ENCODE results near the gene TRERF1. TPM values are rescaled to one million over a fixed set of nuclear protein-coding genes. Genes with fewer than 3 reads are reported as not detected.
"Not testable (repeated sequence)": the region's sequence is repeated elsewhere in the genome, so short reads cannot be mapped to it uniquely, and the experiment has no call there.

The TRERF1 gene
- total RNA-seq, 4 donors from 2014 or later, result 14.7 to 22.0 (median 19.0) TPM

DNA sequence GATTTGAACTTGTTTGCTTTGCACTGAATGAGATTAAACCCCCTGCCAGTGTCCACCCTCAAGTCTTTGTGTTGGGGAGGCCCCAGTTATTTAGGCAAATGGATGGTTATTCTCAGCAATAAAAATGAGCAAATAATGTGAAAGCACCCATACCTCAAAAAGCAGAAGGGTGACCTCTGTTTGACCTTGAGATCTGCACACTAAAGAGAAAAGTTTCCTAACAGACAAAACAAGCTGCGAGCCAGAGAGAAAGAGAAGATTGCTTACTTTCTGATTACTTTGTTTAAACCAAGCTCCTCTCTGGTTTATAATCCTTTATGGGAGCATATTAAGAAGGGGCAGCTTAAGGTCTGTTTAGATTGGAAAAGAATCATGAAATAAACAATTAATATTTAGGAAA lies 30.4 kb upstream of the TRERF1 start:
- Histone ChIP-seq H3K4me1 (no peaks in the 10 kb centered on the region), H3K9me3 (no peaks in the 10 kb centered on the region), H3K27me3 (no peaks in the 10 kb centered on the region), H3K36me3 (no peaks in the 10 kb centered on the region), H3K27ac (no peak overlapping the region), H3K4me3 (no peak overlapping the region)
- DNase-seq (ENCODE audit: low spot score in 2 of 2), result no peak
- 86% methylated on average over 1 of the region's 1 CpG for WGBS
- TF ChIP-seq EP300 (IDR thresholded peaks at IDR 0.05), result no peak
- TF ChIP-seq POLR2A (IDR thresholded peaks at IDR 0.05), result no peak
- no peak for TF ChIP-seq POLR2AphosphoS5 (IDR thresholded peaks at IDR 0.05)
- TF ChIP-seq CTCF (IDR thresholded peaks at IDR 0.05), result no peak

DNA sequence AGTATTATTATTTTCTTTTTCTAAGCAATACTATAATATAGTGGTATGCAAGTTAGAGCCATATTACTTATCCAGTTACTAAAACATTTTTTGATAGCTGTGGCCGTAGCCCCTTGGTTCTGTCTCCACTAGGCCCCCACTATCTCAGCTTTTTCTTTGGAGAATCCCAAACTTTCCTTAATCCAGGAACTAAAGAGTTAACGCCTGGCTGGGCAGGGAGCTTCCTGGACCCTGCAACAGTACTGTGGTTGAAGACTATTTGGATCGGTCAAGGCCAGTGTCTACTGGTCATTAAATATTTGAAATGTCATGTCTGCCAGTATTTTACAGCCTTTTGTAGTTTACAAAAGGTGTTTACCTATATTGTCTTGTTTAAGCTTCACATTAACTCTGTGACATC lies 20.0 kb upstream of the TRERF1 start:
- DNase-seq (ENCODE audit: low spot score in 2 of 2), result no peak
- Histone ChIP-seq H3K36me3 (no peaks in the 10 kb centered on the region), H3K4me1 (no peaks in the 10 kb centered on the region), H3K9me3 (peaks cover 9% of the 10 kb centered on the region), H3K27ac (no peak overlapping the region), H3K4me3 (no peak overlapping the region), H3K27me3 (no peaks in the 10 kb centered on the region)
- TF ChIP-seq POLR2AphosphoS5 (IDR thresholded peaks at IDR 0.05) (no peak), POLR2A (IDR thresholded peaks at IDR 0.05) (no peak), CTCF (IDR thresholded peaks at IDR 0.05) (no peak), EP300 (IDR thresholded peaks at IDR 0.05) (no peak)
- 66% methylated on average over 3 of the region's 3 CpGs for WGBS

DNA sequence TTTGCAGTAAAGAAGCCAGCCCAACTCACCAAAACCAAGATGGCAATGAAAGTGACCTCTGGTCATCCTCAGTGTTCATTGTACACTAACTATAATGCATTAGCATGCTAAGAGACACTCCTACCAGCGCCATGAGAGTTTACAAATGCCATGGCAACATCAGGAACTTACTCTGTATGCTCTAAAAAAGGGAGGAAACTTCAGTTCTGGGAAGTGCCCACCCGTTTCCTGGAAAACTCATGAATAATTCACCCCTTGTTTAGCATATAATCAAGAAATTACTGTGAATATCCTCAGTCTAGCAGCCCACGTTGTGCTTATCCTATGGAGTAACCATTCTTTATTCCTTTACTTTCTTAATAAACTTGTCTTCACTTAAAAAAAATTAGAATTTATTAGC lies 19.4 kb upstream of the TRERF1 start:
- Histone ChIP-seq H3K27me3 (no peaks in the 10 kb centered on the region), H3K4me1 (no peaks in the 10 kb centered on the region), H3K27ac (no peak overlapping the region), H3K36me3 (no peaks in the 10 kb centered on the region), H3K9me3 (peaks cover 9% of the 10 kb centered on the region), H3K4me3 (no peak overlapping the region)
- TF ChIP-seq POLR2A (IDR thresholded peaks at IDR 0.05), result no peak
- TF ChIP-seq POLR2AphosphoS5 (IDR thresholded peaks at IDR 0.05), result no peak
- no peak for TF ChIP-seq EP300 (IDR thresholded peaks at IDR 0.05)
- no peak for TF ChIP-seq CTCF (IDR thresholded peaks at IDR 0.05)
- 67% methylated on average over 3 of the region's 3 CpGs for WGBS
- no peak for DNase-seq (ENCODE audit: low spot score in 2 of 2)

GRCh38 chr6:42468273-42468672 lies 16.5 kb upstream of the TRERF1 start:
- WGBS, result 100% methylated on average over 1 of the region's 1 CpG
- H3K27ac ChIP-seq, result no peak overlapping the region

DNA sequence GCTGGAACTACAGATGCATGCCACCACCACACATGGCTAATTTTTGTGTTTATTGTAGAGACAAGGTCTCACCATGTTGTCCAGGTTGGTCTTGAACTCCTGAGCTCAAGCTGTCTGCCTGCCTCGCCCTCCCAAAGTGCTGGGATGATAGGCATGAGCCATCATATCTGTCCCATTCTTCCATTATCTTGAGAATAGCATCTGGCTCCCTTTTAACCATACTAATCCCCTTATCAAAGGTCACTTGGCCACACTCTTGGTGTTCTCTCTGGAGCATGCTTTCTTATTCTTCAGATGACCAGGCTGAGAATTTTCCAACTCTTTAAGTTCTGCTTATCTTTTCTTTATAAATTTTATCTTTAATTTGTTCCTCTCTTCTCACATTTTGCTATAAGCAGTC lies 15.9 kb upstream of the TRERF1 start:
- no peak overlapping the region for H3K4me3 ChIP-seq
- no peak overlapping the region for H3K27ac ChIP-seq
- H3K36me3 ChIP-seq, result no peaks in the 10 kb centered on the region
- no peak for TF ChIP-seq POLR2AphosphoS5 (IDR thresholded peaks at IDR 0.05)
- TF ChIP-seq POLR2A (IDR thresholded peaks at IDR 0.05), result no peak
- no peak for TF ChIP-seq CTCF (IDR thresholded peaks at IDR 0.05)
- no peak for TF ChIP-seq EP300 (IDR thresholded peaks at IDR 0.05)
- no peak for DNase-seq (ENCODE audit: low spot score in 2 of 2)
- H3K4me1 ChIP-seq, result no peaks in the 10 kb centered on the region
- 60% methylated on average over 1 of the region's 1 CpG for WGBS
- no peaks in the 10 kb centered on the region for H3K27me3 ChIP-seq
- peaks cover 9% of the 10 kb centered on the region for H3K9me3 ChIP-seq

More at GRCh38 chr6:42468273-42468672, 16.5 kb upstream of the TRERF1 start:
- Histone ChIP-seq H3K27me3 (no peaks in the 10 kb centered on the region), H3K9me3 (peaks cover 9% of the 10 kb centered on the region), H3K4me3 (no peak overlapping the region), H3K4me1 (no peaks in the 10 kb centered on the region), H3K36me3 (no peaks in the 10 kb centered on the region)
- no peak for DNase-seq (ENCODE audit: low spot score in 2 of 2)
- TF ChIP-seq CTCF (IDR thresholded peaks at IDR 0.05) (no peak), POLR2A (IDR thresholded peaks at IDR 0.05) (no peak), POLR2AphosphoS5 (IDR thresholded peaks at IDR 0.05) (no peak), EP300 (IDR thresholded peaks at IDR 0.05) (no peak)

DNA sequence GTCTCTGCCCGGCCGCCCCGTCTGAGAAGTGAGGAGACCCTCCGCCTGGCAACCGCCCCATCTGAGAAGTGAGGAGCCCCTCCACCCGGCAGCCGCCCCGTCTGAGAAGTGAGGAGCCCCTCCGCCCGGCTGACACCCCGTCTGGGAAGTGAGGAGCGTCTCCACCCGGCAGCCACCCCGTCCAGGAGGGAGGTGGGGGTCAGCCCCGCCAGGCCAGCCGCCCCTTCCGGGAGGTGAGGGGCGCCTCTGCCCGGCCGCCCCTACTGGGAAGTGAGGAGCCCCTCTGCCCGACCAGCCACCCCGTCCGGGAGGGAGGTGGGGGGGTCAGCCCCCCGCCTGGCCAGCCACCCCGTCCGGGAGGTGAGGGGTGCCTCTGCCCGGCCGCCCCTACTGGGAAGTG lies 14.7 kb upstream of the TRERF1 start:
- WGBS, result 95% methylated on average over 8 of the region's 28 CpGs
- DNase-seq (ENCODE audit: low spot score in 2 of 2), result not testable (repeated sequence)

More for the DNA sequence above, 14.7 kb upstream of the TRERF1 start:
- not testable (repeated sequence) for H3K27ac ChIP-seq, H3K4me1 ChIP-seq, H3K36me3 ChIP-seq, H3K4me3 ChIP-seq, H3K9me3 ChIP-seq, H3K27me3 ChIP-seq

Data from suprapubic skin (tissue), 4 donors.